ENCODE measurements around the gene MAMSTR. TPM values are rescaled to one million over a fixed set of nuclear protein-coding genes. Genes with fewer than 3 reads are reported as not detected.
A peak's percentile ranks its signal among the peaks of the same experiment; 100 is the strongest.

MAMSTR gene
- total and polyA plus RNA-seq, 9 of the 15 experiments (the other 6 are each of a cell fraction or from before 2014, with no cell fraction given): 0.08 to 1.00 (median 0.40) TPM; not detected in 1

DNA sequence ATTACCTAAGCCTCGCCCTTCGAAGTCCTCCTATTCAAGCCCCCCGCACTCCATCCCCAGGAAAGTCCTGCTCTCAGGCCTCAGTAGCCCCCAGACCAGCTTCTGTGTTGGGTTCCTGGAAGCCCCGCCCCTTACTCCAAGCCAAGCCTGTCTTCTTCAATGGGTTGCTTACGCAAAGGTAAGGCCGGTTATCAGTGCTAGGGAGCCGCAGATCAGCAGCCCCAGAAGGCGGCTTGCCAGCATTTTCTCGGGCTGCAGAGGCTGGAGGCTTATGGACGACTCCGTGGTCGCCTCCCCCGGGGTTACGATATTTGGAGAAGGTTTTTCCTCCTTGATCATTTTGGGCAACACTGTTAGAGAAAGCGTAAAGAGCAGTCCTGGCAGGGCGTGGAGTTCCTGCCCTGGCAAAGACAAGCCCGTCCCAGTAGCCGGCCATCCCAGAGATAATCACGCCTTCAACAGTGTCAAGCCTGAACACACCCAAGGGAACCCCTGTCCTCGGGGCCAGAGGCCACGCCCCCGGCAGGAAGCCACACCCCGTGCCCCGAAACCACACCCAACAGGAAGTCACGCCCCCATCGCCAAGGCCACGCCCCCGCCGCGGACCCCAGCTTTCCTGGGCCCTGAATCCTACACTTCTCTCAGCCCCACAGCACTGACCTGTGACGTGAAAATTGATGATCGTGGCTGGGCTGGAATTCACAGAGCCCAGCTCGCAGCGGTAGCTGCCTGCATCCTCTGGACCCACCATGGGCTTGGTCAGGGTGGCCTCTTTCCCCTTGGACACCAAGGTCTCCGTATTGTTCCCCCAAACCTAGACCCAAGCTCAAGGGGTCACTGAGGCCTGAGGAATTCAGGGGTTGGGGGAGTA is 21.8 kb upstream of the MAMSTR start (continued):
- TF ChIP-seq SNRNP70 (optimal IDR thresholded peaks at IDR 0.05; ENCODE audit: low read depth, low read length): no peak
- no peak for TF ChIP-seq SAFB (IDR thresholded peaks at IDR 0.05; ENCODE audit: borderline replicate concordance, low read depth, low read length)
- peak; percentile 49; the same call in 1 of the 2 replicates for TF ChIP-seq PHF8 (IDR thresholded peaks at IDR 0.05; ENCODE audit: borderline replicate concordance, low read length)
- peak; percentile 46 for TF ChIP-seq USF2 (CRISPR knock-in tag; IDR thresholded peaks at IDR 0.05)
- TF ChIP-seq NR2C1 (IDR thresholded peaks at IDR 0.05): no peak; the same call in 1 of the 2 replicates
- TF ChIP-seq NR2C1 (tag; IDR thresholded peaks at IDR 0.05): no peak
- TF ChIP-seq GTF2A2 (tag; IDR thresholded peaks at IDR 0.05): no peak
- TF ChIP-seq TAF9B (IDR thresholded peaks at IDR 0.05; ENCODE audit: partially characterized antibody): no peak
- TF ChIP-seq AFF4 (CRISPR knock-in tag; IDR thresholded peaks at IDR 0.05): no peak
- no peak for TF ChIP-seq TCF15 (CRISPR knock-in tag; IDR thresholded peaks at IDR 0.05)
- no peak for TF ChIP-seq ZNF431 (CRISPR knock-in tag; IDR thresholded peaks at IDR 0.05)
- no peak for TF ChIP-seq SMARCA5 (IDR thresholded peaks at IDR 0.05)
- no peak for TF ChIP-seq CCNT2 (IDR thresholded peaks at IDR 0.05; ENCODE audit: borderline replicate concordance, extremely low read depth, insufficient read length, low read depth, low read length)
- TF ChIP-seq, protein P1, sequence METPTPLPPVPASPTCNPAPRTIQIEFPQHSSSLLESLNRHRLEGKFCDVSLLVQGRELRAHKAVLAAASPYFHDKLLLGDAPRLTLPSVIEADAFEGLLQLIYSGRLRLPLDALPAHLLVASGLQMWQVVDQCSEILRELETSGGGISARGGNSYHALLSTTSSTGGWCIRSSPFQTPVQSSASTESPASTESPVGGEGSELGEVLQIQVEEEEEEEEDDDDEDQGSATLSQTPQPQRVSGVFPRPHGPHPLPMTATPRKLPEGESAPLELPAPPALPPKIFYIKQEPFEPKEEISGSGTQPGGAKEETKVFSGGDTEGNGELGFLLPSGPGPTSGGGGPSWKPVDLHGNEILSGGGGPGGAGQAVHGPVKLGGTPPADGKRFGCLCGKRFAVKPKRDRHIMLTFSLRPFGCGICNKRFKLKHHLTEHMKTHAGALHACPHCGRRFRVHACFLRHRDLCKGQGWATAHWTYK (CRISPR knock-in tag; IDR thresholded peaks at IDR 0.05): 0 out of 2 replicates have a peak, but pooled peaks have one; percentile 35
- no peak for TF ChIP-seq BRD4 (IDR thresholded peaks at IDR 0.05)
- TF ChIP-seq ZNF518B (CRISPR knock-in tag; IDR thresholded peaks at IDR 0.05): no peak

Measured in K562 (cell line).